ENCODE data around the gene PRMT7. TPM values are rescaled to one million over a fixed set of nuclear protein-coding genes. Genes with fewer than 3 reads are reported as not detected.

PRMT7 gene
- total and polyA plus RNA-seq, 2 donors (not counting 1 experiment from before 2014, with no cell fraction given): 76.9 to 80.4 TPM

DNA sequence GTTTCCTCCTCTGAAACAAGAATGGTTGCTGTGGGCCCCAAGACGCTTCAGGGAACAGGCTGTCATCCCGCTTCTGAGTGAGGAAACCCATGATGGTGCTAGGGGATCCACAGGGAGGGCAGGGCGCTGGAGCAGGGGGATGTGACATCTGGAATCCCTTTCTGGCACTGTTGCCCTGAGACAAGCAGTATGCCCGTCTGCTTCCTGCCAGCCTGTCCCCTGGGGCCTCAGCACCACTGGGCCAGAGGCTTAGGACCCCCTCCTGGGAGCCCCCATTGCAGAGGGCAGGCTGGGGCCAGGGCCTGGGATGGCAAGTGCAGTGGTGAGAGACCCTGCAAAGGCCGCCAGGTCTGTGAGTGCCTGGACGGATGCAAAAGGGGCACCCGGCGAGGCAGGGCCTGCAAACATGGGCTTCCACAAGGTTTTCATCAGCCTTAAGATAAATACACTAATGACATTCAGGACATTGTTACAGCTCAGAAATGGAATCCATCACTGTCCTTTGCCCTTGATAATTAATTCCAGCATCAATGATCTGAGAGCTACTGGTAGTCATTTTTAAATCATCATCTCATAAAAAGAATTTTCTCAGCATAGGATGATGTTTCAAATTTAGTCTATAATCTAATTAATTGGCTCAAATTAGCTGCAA, 51.6 kb downstream of the PRMT7 start:
- H3K4me1 ChIP-seq (ENCODE audit: control insufficient read depth in 2 of 2, insufficient read depth in 2 of 2, low read length in 2 of 2): peaks cover 9 to 15% of the 10 kb centered on the region in 2 donors
- no peaks in the 10 kb centered on the region for H3K9me3 Mint-ChIP-seq (ENCODE audit: insufficient read depth)

More for the DNA sequence above, 51.6 kb downstream of the PRMT7 start:
- Mint-ChIP-seq H3K27ac (no peak overlapping the region), H3K4me1 (peaks cover 20% of the 10 kb centered on the region), H3K4me3 (no peak overlapping the region), H3K27me3 (peaks cover 3% of the 10 kb centered on the region)
- H3K27ac ChIP-seq (ENCODE audit: low read length in 2 of 2): no peak overlapping the region
- intact Hi-C loops (cut with micrococcal nuclease): no loop called here
- TF ChIP-seq CTCF (IDR thresholded peaks at IDR 0.05) (no peak), EZH2 (IDR thresholded peaks at IDR 0.05; ENCODE audit: borderline replicate concordance, insufficient read depth, low read depth, low read length, poor library complexity, severe bottlenecking) (no peak)
- no peaks in the 10 kb centered on the region for H3K9me3 ChIP-seq (ENCODE audit: control extremely low read depth in 1 of 3, control insufficient read depth in 2 of 3, insufficient read depth in 1 of 3, low read length in 2 of 3)
- DNase-seq: no peak
- no peak overlapping the region for H2AFZ ChIP-seq (ENCODE audit: insufficient read depth, low read depth, low read length, poor library complexity, severe bottlenecking)
- no peak for ATAC-seq (ENCODE audit: low read depth)
- WGBS (ENCODE audit: insufficient coverage): 66% methylated on average over 8 of the region's 8 CpGs
- peaks cover 0 to 16% of the 10 kb centered on the region in 2 experiments for H3K36me3 ChIP-seq (replicated peaks in 1 of 2; ENCODE audit: control extremely low read depth in 1 of 2, control insufficient read depth in 1 of 2, extremely low read depth in 1 of 2, insufficient read depth in 2 of 2, low read length in 1 of 2)
- CTCF ChIA-PET: interaction anchor here (0.8 kb wide), 1 partner anchor 9 kb away, joined by 3 read pairs; no protein-coding TSS in a partner anchor
- no peaks in the 10 kb centered on the region for H3K27me3 ChIP-seq (replicated peaks in 1 of 4; ENCODE audit: control extremely low read depth in 1 of 4, control insufficient read depth in 3 of 4, insufficient read depth in 4 of 4, low read length in 3 of 4)
- H3K79me2 ChIP-seq (ENCODE audit: control insufficient read depth, insufficient read depth, low read length): no peaks in the 10 kb centered on the region
- H3K9ac ChIP-seq (ENCODE audit: low read length): no peak overlapping the region
- POLR2A ChIA-PET: no interaction called here
- no peak overlapping the region for H3K4me2 ChIP-seq (replicated peaks; ENCODE audit: low read depth, low read length, poor library complexity, severe bottlenecking)
- no peak overlapping the region for H3K4me3 ChIP-seq (ENCODE audit: control extremely low read depth in 1 of 5, extremely low read depth in 1 of 5, insufficient read depth in 1 of 5, low read depth in 2 of 5, low read length in 4 of 5)
- H4K20me1 ChIP-seq (ENCODE audit: control insufficient read depth, insufficient read depth, low read length, poor library complexity, severe bottlenecking): no peaks in the 10 kb centered on the region
